Upper lobe of left lung (tissue), 4 donors: ENCODE measurements around the gene PEX11G.

Experiments
- EP300 ChIP-seq, 4 donors: sonication (generic); formaldehyde crosslinking; IDR thresholded peaks; one replicate each; pipeline ENCODE4 v1.5.1; 2017; ENCODE audit warnings: antibody characterized with exemption in 4 of 4, control low read depth in 2 of 4
- TF ChIP-seq, protein P1 (sequence below), 6 experiments: fragments of 450-650 bp in 4 of 6; fragments of 200-600 bp in 2 of 6; sonication (generic) in 2 of 6; IDR thresholded peaks; one replicate each; pipeline ENCODE4 v1.5.1; 2016 to 2019; ENCODE audit warnings: antibody characterized with exemption in 6 of 6

DNA sequence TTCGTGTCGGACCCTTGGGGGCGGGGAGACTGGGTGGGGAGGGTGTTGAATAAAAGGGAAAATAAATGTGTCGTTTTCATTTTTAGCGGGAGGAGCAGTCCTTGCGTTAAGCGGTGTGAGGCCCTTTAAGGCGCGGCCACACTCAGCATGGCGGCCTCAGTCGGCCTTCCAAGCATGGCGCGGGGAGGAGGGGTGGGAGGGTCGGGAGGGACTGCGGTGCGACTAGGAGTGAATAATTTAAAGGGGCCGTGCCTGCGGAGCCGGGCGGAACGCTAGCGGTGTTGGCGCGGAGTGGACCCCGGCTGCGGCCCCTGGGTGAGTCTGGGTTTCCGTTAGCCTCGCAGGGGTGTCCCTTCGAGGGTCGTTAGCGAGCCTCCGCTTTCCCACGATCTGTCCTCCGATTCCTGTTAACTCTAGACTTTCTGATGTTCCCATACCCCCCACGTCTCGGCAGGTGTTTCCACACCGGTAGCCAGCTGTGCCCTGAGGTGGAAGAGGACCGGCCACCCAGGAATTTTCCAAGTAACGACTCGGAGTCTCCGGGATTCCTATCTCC is 45.2 kb upstream of the PEX11G start:
- peak in 1 of 4 donors; percentile 43 for TF ChIP-seq EP300 (IDR thresholded peaks at IDR 0.05)
- TF ChIP-seq, protein P1, sequence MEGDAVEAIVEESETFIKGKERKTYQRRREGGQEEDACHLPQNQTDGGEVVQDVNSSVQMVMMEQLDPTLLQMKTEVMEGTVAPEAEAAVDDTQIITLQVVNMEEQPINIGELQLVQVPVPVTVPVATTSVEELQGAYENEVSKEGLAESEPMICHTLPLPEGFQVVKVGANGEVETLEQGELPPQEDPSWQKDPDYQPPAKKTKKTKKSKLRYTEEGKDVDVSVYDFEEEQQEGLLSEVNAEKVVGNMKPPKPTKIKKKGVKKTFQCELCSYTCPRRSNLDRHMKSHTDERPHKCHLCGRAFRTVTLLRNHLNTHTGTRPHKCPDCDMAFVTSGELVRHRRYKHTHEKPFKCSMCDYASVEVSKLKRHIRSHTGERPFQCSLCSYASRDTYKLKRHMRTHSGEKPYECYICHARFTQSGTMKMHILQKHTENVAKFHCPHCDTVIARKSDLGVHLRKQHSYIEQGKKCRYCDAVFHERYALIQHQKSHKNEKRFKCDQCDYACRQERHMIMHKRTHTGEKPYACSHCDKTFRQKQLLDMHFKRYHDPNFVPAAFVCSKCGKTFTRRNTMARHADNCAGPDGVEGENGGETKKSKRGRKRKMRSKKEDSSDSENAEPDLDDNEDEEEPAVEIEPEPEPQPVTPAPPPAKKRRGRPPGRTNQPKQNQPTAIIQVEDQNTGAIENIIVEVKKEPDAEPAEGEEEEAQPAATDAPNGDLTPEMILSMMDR (IDR thresholded peaks at IDR 0.05): no peak
